SU-DHL-6 (cell line): ENCODE results near the gene TMIGD2.
"Not testable (repeated sequence)": the region's sequence is repeated elsewhere in the genome, so short reads cannot be mapped to it uniquely, and the experiment has no call there.

Source experiments
- H2AFZ ChIP-seq: fragments of 200-600 bp; sonication (generic); 2 replicates; pipeline ENCODE4 v1.6.1; 2014; ENCODE audit warnings: low read depth, mild to moderate bottlenecking, moderate library complexity, mixed read lengths, antibody characterized with exemption, low read length; ENCODE audit not compliant: severe bottlenecking
- H3F3A ChIP-seq: fragments of 200-600 bp; shearing (Covaris generic); 2 replicates; pipeline ENCODE4 v1.6.0; 2016; ENCODE audit warnings: antibody characterized with exemption, mild to moderate bottlenecking; ENCODE audit not compliant: insufficient read depth
- H3K27ac ChIP-seq: fragments of 200-600 bp; sonication (generic); 2 replicates; pipeline ENCODE4 v1.5.1; 2016; ENCODE audit warnings: low read depth, mild to moderate bottlenecking, low read length, moderate library complexity, mixed read lengths
- H3K27me3 ChIP-seq: fragments of 200-600 bp; sonication (generic), shearing (Covaris generic); 2 replicates; pipeline ENCODE4 v1.6.0; 2014; ENCODE audit warnings: mild to moderate bottlenecking, low read length
- H3K36me3 ChIP-seq: fragments of 200-600 bp; sonication (generic); 2 replicates; pipeline ENCODE4 v1.6.1; 2014; ENCODE audit warnings: mild to moderate bottlenecking, low read length, mixed read lengths
- H3K4me2 ChIP-seq: fragments of 300-600, 200-600 bp; shearing (Covaris generic), sonication (generic); 2 replicates; pipeline ENCODE4 v1.6.0; 2014; ENCODE audit warnings: low read length, low read depth, mild to moderate bottlenecking; ENCODE audit not compliant: poor library complexity, severe bottlenecking
- H3K4me3 ChIP-seq: fragments of 200-600 bp; sonication (generic); 2 replicates; pipeline ENCODE4 v1.5.1; 2014; ENCODE audit warnings: antibody characterized with exemption, low read length, mild to moderate bottlenecking, mixed read lengths; ENCODE audit not compliant: insufficient read depth, poor library complexity, severe bottlenecking
- H3K79me2 ChIP-seq: fragments of 200-600 bp; sonication (generic); 2 replicates; pipeline ENCODE4 v1.6.1; 2014; ENCODE audit warnings: mild to moderate bottlenecking, low read length, moderate library complexity; ENCODE audit not compliant: insufficient read depth
- H3K9ac ChIP-seq: fragments of 200-600 bp; sonication (generic); 2 replicates; pipeline ENCODE4 v1.7.0; 2014; ENCODE audit warnings: mild to moderate bottlenecking, low read length
- H3K9me2 ChIP-seq: fragments of 200-600 bp; sonication (generic); replicated peaks from 2 replicates; pipeline ENCODE4 v1.6.1; 2014; ENCODE audit warnings: low read length; ENCODE audit not compliant: insufficient read depth
- H3K9me3 ChIP-seq: fragments of 200-600 bp; sonication (generic); 2 replicates; pipeline ENCODE4 v1.6.1; 2014; ENCODE audit warnings: low read length, mixed read lengths; ENCODE audit not compliant: insufficient read depth
- H4K20me1 ChIP-seq: fragments of 200-600 bp; sonication (generic); 2 replicates; pipeline ENCODE4 v1.6.1; 2014; ENCODE audit warnings: low read depth, mild to moderate bottlenecking, antibody characterized with exemption, low read length, moderate library complexity, mixed read lengths
- EZH2phosphoT487 ChIP-seq: fragments of 200-600 bp; sonication (generic), shearing (Covaris generic); conservative IDR thresholded peaks from 2 replicates; pipeline ENCODE4 v1.6.1; 2018; ENCODE audit warnings: mild to moderate bottlenecking, antibody characterized with exemption, low read length, moderate library complexity, mixed read lengths
- TF ChIP-seq, protein P1 (sequence below): fragments of 200-600 bp; sonication (generic); IDR thresholded peaks from one replicate; pipeline ENCODE4 v1.5.1; 2017; ENCODE audit warnings: antibody characterized with exemption, mild to moderate bottlenecking, low read length, moderate library complexity; ENCODE audit not compliant: insufficient read depth, poor library complexity, severe bottlenecking

TMIGD2 gene

DNA sequence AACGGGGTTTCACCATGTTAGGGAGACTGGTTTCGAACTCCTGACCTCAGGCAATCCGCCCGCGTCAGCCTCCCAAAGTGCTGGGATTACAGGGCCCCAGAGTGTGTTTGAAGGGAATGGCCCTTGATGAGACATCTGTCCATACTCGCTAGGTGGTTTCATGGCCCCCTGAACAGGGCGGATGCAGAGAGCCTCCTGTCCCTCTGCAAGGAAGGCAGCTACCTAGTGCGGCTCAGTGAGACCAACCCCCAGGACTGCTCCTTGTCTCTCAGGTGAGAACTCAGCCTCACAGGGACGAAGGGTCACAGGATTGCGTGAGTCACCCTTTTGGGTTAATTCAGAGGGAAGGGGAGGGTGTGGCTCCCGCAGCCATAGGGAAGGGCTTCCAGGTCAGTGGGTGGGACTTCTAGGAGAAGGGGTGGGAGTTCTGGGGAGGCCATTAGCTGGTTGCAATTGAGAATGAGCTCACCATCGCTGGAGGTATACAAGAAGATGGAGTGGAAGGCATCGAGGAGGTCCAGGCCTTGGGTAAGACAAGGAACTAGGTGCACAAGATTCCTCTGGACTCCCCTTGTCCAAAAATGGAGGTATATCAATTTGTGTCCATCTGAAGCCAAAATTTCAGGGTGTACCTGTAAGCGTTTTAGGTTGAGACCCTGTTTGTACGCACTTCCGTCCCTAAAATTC lies 14.0 kb downstream of the TMIGD2 start:
- Histone ChIP-seq H3K4me3 (no peak overlapping the region), H3K9me2 (no peaks in the 10 kb centered on the region), H3F3A (no peaks in the 10 kb centered on the region), H3K79me2 (no peaks in the 10 kb centered on the region), H3K9me3 (no peaks in the 10 kb centered on the region), H4K20me1 (no peaks in the 10 kb centered on the region), H3K27me3 (no peaks in the 10 kb centered on the region), H2AFZ (no peak overlapping the region), H3K27ac (no peak overlapping the region), H3K36me3 (no peaks in the 10 kb centered on the region), H3K4me2 (no peak overlapping the region), H3K9ac (no peak overlapping the region)
- no peak for TF ChIP-seq EZH2phosphoT487
- TF ChIP-seq, protein P1, sequence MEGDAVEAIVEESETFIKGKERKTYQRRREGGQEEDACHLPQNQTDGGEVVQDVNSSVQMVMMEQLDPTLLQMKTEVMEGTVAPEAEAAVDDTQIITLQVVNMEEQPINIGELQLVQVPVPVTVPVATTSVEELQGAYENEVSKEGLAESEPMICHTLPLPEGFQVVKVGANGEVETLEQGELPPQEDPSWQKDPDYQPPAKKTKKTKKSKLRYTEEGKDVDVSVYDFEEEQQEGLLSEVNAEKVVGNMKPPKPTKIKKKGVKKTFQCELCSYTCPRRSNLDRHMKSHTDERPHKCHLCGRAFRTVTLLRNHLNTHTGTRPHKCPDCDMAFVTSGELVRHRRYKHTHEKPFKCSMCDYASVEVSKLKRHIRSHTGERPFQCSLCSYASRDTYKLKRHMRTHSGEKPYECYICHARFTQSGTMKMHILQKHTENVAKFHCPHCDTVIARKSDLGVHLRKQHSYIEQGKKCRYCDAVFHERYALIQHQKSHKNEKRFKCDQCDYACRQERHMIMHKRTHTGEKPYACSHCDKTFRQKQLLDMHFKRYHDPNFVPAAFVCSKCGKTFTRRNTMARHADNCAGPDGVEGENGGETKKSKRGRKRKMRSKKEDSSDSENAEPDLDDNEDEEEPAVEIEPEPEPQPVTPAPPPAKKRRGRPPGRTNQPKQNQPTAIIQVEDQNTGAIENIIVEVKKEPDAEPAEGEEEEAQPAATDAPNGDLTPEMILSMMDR: no peak

DNA sequence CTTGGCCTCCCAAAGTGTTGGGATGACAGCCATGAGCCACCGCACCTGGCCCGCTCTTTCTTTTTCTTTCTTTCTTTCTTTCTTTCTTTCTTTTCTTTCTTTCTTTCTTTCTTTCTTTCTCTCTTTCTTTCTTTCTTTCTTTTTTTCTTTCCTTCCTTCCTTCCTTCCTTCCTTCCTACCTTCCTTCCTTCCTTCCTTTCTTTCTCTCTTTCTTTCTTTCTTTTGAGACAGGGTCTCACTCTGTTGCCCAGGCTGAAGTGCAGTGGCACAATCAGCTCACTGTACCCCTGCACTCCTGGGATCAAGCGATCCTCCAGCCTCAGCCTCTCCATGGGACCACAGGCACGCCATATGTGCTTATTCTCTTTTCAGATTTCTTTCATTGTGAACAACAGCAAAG lies 16.0 kb downstream of the TMIGD2 start:
- H3K79me2 ChIP-seq, H3K27me3 ChIP-seq, H3K27ac ChIP-seq, H3K36me3 ChIP-seq, H3K9me2 ChIP-seq, H3K9ac ChIP-seq, H4K20me1 ChIP-seq, H3F3A ChIP-seq, H2AFZ ChIP-seq, H3K4me3 ChIP-seq, H3K4me2 ChIP-seq, H3K9me3 ChIP-seq: not testable (repeated sequence)

DNA sequence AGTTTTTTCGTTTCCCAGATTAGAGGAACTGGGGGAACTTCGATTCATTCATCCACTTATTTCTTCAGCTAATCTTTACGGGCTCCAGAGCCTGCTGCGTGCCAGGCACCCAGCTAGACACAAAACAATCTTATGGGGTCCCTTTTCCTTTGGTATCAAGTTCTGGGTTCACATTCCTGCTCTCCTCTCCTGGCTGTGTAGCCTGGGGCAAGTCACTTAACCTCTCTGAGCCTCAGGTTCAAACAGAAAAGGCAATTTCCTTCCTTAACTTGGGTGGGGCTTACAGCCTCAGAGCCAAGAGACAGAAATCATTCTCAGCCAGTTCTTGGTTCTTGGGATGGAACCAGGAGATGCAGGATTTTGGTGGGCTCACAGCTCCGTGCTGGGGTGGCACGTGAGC lies 17.2 kb downstream of the TMIGD2 start:
- TF ChIP-seq EZH2phosphoT487: no peak
- TF ChIP-seq, protein P1: no peak
- Histone ChIP-seq H3K4me2 (no peak overlapping the region), H3K9me3 (no peaks in the 10 kb centered on the region), H3K27me3 (no peaks in the 10 kb centered on the region), H3K9me2 (no peaks in the 10 kb centered on the region), H3K79me2 (no peaks in the 10 kb centered on the region), H3K4me3 (no peak overlapping the region), H3F3A (no peaks in the 10 kb centered on the region), H3K36me3 (no peaks in the 10 kb centered on the region), H3K9ac (no peak overlapping the region), H4K20me1 (no peaks in the 10 kb centered on the region), H3K27ac (no peak overlapping the region), H2AFZ (no peak overlapping the region)

DNA sequence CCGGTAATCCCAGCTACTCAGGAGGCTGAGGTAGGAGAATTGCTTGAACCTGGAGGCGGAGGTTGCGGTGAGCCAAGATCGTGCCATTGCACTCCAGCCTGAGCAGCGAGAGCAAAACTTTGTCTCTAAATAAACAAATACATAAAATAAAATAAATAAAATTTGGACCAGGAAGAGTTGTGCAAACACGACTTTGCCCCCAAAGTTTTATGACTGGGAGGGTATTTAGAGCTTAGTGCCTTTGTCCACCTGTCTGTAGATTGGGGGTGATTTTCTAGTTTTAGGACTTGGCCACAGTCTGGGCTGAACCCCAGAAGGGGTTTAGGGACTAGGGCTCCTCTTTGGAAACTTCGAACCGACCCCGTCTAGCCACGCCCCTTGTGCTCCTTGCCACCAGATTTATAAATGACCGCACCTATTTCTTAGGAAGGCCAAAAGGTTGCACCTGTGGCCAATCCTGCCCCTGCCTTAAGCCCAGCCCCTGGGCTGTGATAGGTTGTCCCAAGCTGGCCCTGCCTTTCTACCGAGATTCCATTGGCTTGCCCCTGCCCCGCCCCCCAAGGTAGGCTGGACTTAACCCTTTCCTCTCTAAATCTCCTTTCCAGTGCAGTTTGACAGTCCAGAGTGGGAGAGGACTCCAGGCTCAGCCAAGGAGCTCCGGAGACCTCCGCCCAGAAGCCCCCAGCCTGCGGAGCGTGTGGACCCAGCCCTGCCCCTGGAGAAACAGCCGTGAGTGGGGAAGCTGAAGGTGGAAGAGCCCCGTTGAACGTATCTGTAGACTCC lies 17.8 kb downstream of the TMIGD2 start:
- no peaks in the 10 kb centered on the region for H3K27me3 ChIP-seq
- no peak overlapping the region for H3K27ac ChIP-seq
- H3K36me3 ChIP-seq: no peaks in the 10 kb centered on the region
- TF ChIP-seq, protein P1: no peak
- TF ChIP-seq EZH2phosphoT487: no peak
- H3K4me3 ChIP-seq: no peak overlapping the region
- H3K9me2 ChIP-seq: no peaks in the 10 kb centered on the region
- H3K9me3 ChIP-seq: no peaks in the 10 kb centered on the region
- H2AFZ ChIP-seq: no peak overlapping the region
- H3K79me2 ChIP-seq: no peaks in the 10 kb centered on the region
- no peaks in the 10 kb centered on the region for H4K20me1 ChIP-seq
- H3F3A ChIP-seq: no peaks in the 10 kb centered on the region
- H3K4me2 ChIP-seq: no peak overlapping the region
- H3K9ac ChIP-seq: no peak overlapping the region
